Activated CD8-positive, alpha-beta T cell treated with anti-CD3 and anti-CD28 coated beads for 36 hours (primary cell): ENCODE results near the gene MACROD2. TPM values are rescaled to one million over a fixed set of nuclear protein-coding genes. Genes with fewer than 3 reads are reported as not detected.

ENCODE experiments used
- ATAC-seq: fragments of 200-7000 bp; cut with Tn5 transposase; one replicate; pipeline ENCODE4 v1.10.0; 2021; ENCODE audit warnings: mild to moderate bottlenecking, moderate library complexity
- CTCF ChIA-PET: fragments of 350-600 bp; sonication (Branson Sonifier 250); formaldehyde crosslinking; loops from one replicate; lab custom pipeline; 2021; ENCODE audit warnings: antibody characterized with exemption; lab: Charles Lee
- POLR2A ChIA-PET: fragments of 350-600 bp; sonication (Branson Sonifier 250); formaldehyde crosslinking; loops from one replicate; lab custom pipeline; 2021; ENCODE audit warnings: antibody characterized with exemption; lab: Charles Lee
- DNase-seq: peaks from one replicate; pipeline ENCODE4 v3.0.0-alpha.2; 2020
- H3K27ac Mint-ChIP-seq: one replicate; pipeline ENCODE4 v1.8.0; 2021; ENCODE audit warnings: mild to moderate bottlenecking, mixed read lengths
- H3K27me3 Mint-ChIP-seq: one replicate; pipeline ENCODE4 v1.8.0; 2021; ENCODE audit warnings: mixed read lengths
- H3K36me3 Mint-ChIP-seq: one replicate; pipeline ENCODE4 v1.8.0; 2021; ENCODE audit warnings: low read depth, mixed read lengths
- H3K4me1 Mint-ChIP-seq: one replicate; pipeline ENCODE4 v1.8.0; 2021; ENCODE audit warnings: low read depth, mixed read lengths
- H3K4me3 Mint-ChIP-seq: one replicate; pipeline ENCODE4 v1.8.0; 2021; ENCODE audit warnings: mild to moderate bottlenecking, moderate library complexity, mixed read lengths
- H3K9me3 Mint-ChIP-seq: one replicate; pipeline ENCODE4 v1.8.0; 2021; ENCODE audit warnings: mixed read lengths
- CTCF ChIP-seq: fragments of 200-600 bp; IDR thresholded peaks from one replicate; pipeline ENCODE4 v1.8.0; 2022; ENCODE audit warnings: antibody characterized with exemption, mild to moderate bottlenecking
- intact Hi-C: fragments of 100-400 bp; cut with micrococcal nuclease; formaldehyde crosslinking; loops from one replicate; pipeline ENCODE4 v1.10.0; 2022
- total RNA-seq, 2 experiments: library from RNA; stranded (reverse); gene quantifications; one replicate each; pipeline ENCODE4 v1.2.3, GENCODE V29; 2021

MACROD2 gene
- total RNA-seq, 2 experiments from 2014 or later: not detected

- ChIA-PET POLR2A (no interaction called here), CTCF (no interaction called here)
- H3K27me3 Mint-ChIP-seq: no peaks in the 10 kb centered on the region
- intact Hi-C loops: no loop called here
- H3K4me3 Mint-ChIP-seq: no peak overlapping the region
- no peak for ATAC-seq
- no peaks in the 10 kb centered on the region for H3K36me3 Mint-ChIP-seq
- no peaks in the 10 kb centered on the region for H3K4me1 Mint-ChIP-seq
- no peak for DNase-seq
- TF ChIP-seq CTCF: no peak
- no peaks in the 10 kb centered on the region for H3K9me3 Mint-ChIP-seq
- H3K27ac Mint-ChIP-seq: no peak overlapping the region
Measured at GRCh38 chr20:14759979-14760378, 764.7 kb downstream of the MACROD2 start.

- Mint-ChIP-seq H3K27me3 (no peaks in the 10 kb centered on the region), H3K4me3 (no peak overlapping the region), H3K9me3 (no peaks in the 10 kb centered on the region), H3K4me1 (no peaks in the 10 kb centered on the region), H3K27ac (no peak overlapping the region), H3K36me3 (no peaks in the 10 kb centered on the region)
- no peak for TF ChIP-seq CTCF
- CTCF ChIA-PET: no interaction called here
- no peak for DNase-seq
- no peak for ATAC-seq
- intact Hi-C loops: no loop called here
- POLR2A ChIA-PET: interaction anchor here (0.6 kb wide), 1 partner anchor 36 kb away, joined by 3 read pairs; no protein-coding TSS in a partner anchor
Measured at GRCh38 chr20:14761903-14762302, 766.6 kb downstream of the MACROD2 start.

- Mint-ChIP-seq H3K36me3 (no peaks in the 10 kb centered on the region), H3K9me3 (peaks cover 3% of the 10 kb centered on the region), H3K4me1 (no peaks in the 10 kb centered on the region), H3K27me3 (no peaks in the 10 kb centered on the region), H3K27ac (no peak overlapping the region), H3K4me3 (no peak overlapping the region)
- ATAC-seq (no peak), DNase-seq (no peak)
- intact Hi-C loops: no loop called here
- no peak for TF ChIP-seq CTCF
- ChIA-PET CTCF (no interaction called here), POLR2A (no interaction called here)
Measured at GRCh38 chr20:14764511-14765369, 769.4 kb downstream of the MACROD2 start.

GRCh38 chr20:14765370-14765701 is 770.0 kb downstream of the MACROD2 start:
- CTCF ChIA-PET: no interaction called here

More at GRCh38 chr20:14765370-14765701, 770.0 kb downstream of the MACROD2 start:
- no peak overlapping the region for H3K4me3 Mint-ChIP-seq
- no peaks in the 10 kb centered on the region for H3K36me3 Mint-ChIP-seq
- peaks cover 3% of the 10 kb centered on the region for H3K9me3 Mint-ChIP-seq
- DNase-seq: no peak
- TF ChIP-seq CTCF: no peak
- H3K27me3 Mint-ChIP-seq: no peaks in the 10 kb centered on the region
- intact Hi-C loops: no loop called here
- H3K27ac Mint-ChIP-seq: no peak overlapping the region
- POLR2A ChIA-PET: no interaction called here
- ATAC-seq: no peak
- H3K4me1 Mint-ChIP-seq: no peaks in the 10 kb centered on the region
